ENCODE data around the gene CSRNP3. TPM values are rescaled to one million over a fixed set of nuclear protein-coding genes. Genes with fewer than 3 reads are reported as not detected.

Gene CSRNP3
- total RNA-seq, 1 experiment from 2014 or later = 0.05 TPM

DNA sequence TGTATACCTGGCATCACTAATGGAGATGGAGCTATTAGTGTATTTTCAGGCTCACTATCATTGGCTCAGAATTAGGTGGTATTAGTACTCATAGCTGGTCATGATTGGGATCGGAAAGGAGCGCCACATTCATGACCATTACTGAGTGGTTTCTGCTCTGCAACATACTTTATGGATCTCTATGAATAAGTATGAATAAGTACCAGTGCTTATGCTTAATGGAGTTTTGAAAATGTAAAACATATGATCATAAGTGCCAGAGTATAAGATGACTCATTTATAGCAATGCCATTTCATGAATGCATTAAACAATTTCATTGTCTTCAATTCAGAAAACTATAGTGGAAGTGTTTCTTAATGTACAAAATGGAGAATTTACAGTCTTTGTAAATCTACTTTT lies 167.9 kb downstream of the CSRNP3 start:
- no peaks in the 10 kb centered on the region for H3K9me2 ChIP-seq (ENCODE audit: insufficient read depth)
- H3K9me3 ChIP-seq (ENCODE audit: control insufficient read depth in 1 of 2, insufficient read depth in 1 of 2, low read depth in 1 of 2, low read length in 2 of 2) = no peaks in the 10 kb centered on the region
- ATAC-seq (no peak), DNase-seq (ENCODE audit: low read depth, low spot score) (no peak)
- no peaks in the 10 kb centered on the region for H3K79me2 ChIP-seq (ENCODE audit: insufficient read depth, low read length)
- H3K4me1 ChIP-seq (ENCODE audit: control insufficient read depth in 1 of 2, insufficient read depth in 2 of 2, low read length in 2 of 2) = no peaks in the 10 kb centered on the region
- TF ChIP-seq ZFX (IDR thresholded peaks at IDR 0.05) (no peak), ELF1 (IDR thresholded peaks at IDR 0.05; ENCODE audit: borderline replicate concordance, low read depth) (no peak), CBX3 (IDR thresholded peaks at IDR 0.05; ENCODE audit: low read depth) (no peak), SP1 (IDR thresholded peaks at IDR 0.05; ENCODE audit: low read depth) (no peak), SRF (IDR thresholded peaks at IDR 0.05; ENCODE audit: low read depth) (no peak), POLR2A (IDR thresholded peaks at IDR 0.05; ENCODE audit: borderline replicate concordance, extremely low read depth, insufficient read depth, insufficient read length) (no peak), EZH2phosphoT487 (IDR thresholded peaks at IDR 0.05; ENCODE audit: borderline replicate concordance) (no peak), JUND (IDR thresholded peaks at IDR 0.05) (no peak), FOSL1 (IDR thresholded peaks at IDR 0.05; ENCODE audit: low read depth) (no peak)
- TF ChIP-seq, protein P1, sequence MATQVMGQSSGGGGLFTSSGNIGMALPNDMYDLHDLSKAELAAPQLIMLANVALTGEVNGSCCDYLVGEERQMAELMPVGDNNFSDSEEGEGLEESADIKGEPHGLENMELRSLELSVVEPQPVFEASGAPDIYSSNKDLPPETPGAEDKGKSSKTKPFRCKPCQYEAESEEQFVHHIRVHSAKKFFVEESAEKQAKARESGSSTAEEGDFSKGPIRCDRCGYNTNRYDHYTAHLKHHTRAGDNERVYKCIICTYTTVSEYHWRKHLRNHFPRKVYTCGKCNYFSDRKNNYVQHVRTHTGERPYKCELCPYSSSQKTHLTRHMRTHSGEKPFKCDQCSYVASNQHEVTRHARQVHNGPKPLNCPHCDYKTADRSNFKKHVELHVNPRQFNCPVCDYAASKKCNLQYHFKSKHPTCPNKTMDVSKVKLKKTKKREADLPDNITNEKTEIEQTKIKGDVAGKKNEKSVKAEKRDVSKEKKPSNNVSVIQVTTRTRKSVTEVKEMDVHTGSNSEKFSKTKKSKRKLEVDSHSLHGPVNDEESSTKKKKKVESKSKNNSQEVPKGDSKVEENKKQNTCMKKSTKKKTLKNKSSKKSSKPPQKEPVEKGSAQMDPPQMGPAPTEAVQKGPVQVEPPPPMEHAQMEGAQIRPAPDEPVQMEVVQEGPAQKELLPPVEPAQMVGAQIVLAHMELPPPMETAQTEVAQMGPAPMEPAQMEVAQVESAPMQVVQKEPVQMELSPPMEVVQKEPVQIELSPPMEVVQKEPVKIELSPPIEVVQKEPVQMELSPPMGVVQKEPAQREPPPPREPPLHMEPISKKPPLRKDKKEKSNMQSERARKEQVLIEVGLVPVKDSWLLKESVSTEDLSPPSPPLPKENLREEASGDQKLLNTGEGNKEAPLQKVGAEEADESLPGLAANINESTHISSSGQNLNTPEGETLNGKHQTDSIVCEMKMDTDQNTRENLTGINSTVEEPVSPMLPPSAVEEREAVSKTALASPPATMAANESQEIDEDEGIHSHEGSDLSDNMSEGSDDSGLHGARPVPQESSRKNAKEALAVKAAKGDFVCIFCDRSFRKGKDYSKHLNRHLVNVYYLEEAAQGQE (IDR thresholded peaks at IDR 0.05; ENCODE audit: low read depth) = no peak
- TF ChIP-seq, protein P2, sequence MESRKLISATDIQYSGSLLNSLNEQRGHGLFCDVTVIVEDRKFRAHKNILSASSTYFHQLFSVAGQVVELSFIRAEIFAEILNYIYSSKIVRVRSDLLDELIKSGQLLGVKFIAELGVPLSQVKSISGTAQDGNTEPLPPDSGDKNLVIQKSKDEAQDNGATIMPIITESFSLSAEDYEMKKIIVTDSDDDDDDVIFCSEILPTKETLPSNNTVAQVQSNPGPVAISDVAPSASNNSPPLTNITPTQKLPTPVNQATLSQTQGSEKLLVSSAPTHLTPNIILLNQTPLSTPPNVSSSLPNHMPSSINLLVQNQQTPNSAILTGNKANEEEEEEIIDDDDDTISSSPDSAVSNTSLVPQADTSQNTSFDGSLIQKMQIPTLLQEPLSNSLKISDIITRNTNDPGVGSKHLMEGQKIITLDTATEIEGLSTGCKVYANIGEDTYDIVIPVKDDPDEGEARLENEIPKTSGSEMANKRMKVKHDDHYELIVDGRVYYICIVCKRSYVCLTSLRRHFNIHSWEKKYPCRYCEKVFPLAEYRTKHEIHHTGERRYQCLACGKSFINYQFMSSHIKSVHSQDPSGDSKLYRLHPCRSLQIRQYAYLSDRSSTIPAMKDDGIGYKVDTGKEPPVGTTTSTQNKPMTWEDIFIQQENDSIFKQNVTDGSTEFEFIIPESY (IDR thresholded peaks at IDR 0.05; ENCODE audit: extremely low read depth, insufficient replicate concordance, low read length) = no peak
- TF ChIP-seq, protein P3, sequence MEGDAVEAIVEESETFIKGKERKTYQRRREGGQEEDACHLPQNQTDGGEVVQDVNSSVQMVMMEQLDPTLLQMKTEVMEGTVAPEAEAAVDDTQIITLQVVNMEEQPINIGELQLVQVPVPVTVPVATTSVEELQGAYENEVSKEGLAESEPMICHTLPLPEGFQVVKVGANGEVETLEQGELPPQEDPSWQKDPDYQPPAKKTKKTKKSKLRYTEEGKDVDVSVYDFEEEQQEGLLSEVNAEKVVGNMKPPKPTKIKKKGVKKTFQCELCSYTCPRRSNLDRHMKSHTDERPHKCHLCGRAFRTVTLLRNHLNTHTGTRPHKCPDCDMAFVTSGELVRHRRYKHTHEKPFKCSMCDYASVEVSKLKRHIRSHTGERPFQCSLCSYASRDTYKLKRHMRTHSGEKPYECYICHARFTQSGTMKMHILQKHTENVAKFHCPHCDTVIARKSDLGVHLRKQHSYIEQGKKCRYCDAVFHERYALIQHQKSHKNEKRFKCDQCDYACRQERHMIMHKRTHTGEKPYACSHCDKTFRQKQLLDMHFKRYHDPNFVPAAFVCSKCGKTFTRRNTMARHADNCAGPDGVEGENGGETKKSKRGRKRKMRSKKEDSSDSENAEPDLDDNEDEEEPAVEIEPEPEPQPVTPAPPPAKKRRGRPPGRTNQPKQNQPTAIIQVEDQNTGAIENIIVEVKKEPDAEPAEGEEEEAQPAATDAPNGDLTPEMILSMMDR (IDR thresholded peaks at IDR 0.05 in 2 of 3, conservative IDR thresholded peaks at IDR 0.05 in 1 of 3; ENCODE audit: borderline replicate concordance in 1 of 3, insufficient read depth in 1 of 3, low read depth in 2 of 3, low read length in 2 of 3) = no peak
- no peak overlapping the region for H3K9ac ChIP-seq (ENCODE audit: low read length)
- H3K27me3 ChIP-seq (ENCODE audit: insufficient read depth, low read length) = peaks cover 20% of the 10 kb centered on the region
- no peak overlapping the region for H3K27ac ChIP-seq (ENCODE audit: low read depth, low read length)
- no peaks in the 10 kb centered on the region for H3K36me3 ChIP-seq (ENCODE audit: control insufficient read depth in 1 of 2, insufficient read depth in 2 of 2, low read length in 2 of 2)
- H2AFZ ChIP-seq (ENCODE audit: low read depth, low read length, poor library complexity, severe bottlenecking) = no peak overlapping the region
- intact Hi-C loops (cut with micrococcal nuclease) = no loop called here
- ChIA-PET CTCF (no interaction called here), RAD21 (ENCODE audit: low non-redundant PET in 1 of 2, low total read pairs in 2 of 2, uncharacterized antibody in 2 of 2, unreplicated experiment in 2 of 2) (no interaction called here), POLR2A (no interaction called here)
- no peak overlapping the region for H3K4me3 ChIP-seq (replicated peaks in 1 of 2; ENCODE audit: low read depth in 1 of 2, low read length in 2 of 2)
- H4K20me1 ChIP-seq (ENCODE audit: insufficient read depth) = no peaks in the 10 kb centered on the region
- BruUV-seq (replicated peaks) = no TSS peak
- H3K4me2 ChIP-seq (ENCODE audit: low read length) = no peak overlapping the region
